Measurements from ENCODE around the gene ADCK2.

GRCh38 chr7:140686921-140687320, 14.2 kb downstream of the ADCK2 start:
- TF ChIP-seq, protein P1, sequence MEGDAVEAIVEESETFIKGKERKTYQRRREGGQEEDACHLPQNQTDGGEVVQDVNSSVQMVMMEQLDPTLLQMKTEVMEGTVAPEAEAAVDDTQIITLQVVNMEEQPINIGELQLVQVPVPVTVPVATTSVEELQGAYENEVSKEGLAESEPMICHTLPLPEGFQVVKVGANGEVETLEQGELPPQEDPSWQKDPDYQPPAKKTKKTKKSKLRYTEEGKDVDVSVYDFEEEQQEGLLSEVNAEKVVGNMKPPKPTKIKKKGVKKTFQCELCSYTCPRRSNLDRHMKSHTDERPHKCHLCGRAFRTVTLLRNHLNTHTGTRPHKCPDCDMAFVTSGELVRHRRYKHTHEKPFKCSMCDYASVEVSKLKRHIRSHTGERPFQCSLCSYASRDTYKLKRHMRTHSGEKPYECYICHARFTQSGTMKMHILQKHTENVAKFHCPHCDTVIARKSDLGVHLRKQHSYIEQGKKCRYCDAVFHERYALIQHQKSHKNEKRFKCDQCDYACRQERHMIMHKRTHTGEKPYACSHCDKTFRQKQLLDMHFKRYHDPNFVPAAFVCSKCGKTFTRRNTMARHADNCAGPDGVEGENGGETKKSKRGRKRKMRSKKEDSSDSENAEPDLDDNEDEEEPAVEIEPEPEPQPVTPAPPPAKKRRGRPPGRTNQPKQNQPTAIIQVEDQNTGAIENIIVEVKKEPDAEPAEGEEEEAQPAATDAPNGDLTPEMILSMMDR (IDR thresholded peaks at IDR 0.05; ENCODE audit: insufficient read depth, low read depth, low read length): no peak
- TF ChIP-seq EZH2 (IDR thresholded peaks at IDR 0.05; ENCODE audit: insufficient read depth, low read length): no peak
